Neuronal stem cell (in vitro differentiated cells): ENCODE results near the gene CACNB4.

ENCODE experiments used
- DNase-seq: peaks from one replicate; pipeline ENCODE4 v3.0.0-alpha.2; 2013; ENCODE audit warnings: low spot score
- H2AFZ ChIP-seq: one replicate; pipeline ENCODE4 v1.6.1; 2013; ENCODE audit warnings: mild to moderate bottlenecking, low read length, inconsistent platforms
- H2AK5ac ChIP-seq: 2 replicates; pipeline ENCODE4 v1.6.1; 2013; ENCODE audit warnings: low read depth, mild to moderate bottlenecking, inconsistent platforms, low read length, moderate library complexity, mixed read lengths
- H2BK120ac ChIP-seq: 2 replicates; pipeline ENCODE4 v1.6.1; 2013; ENCODE audit warnings: low read depth, mild to moderate bottlenecking, inconsistent platforms, low read length, moderate library complexity, mixed read lengths
- H2BK12ac ChIP-seq: one replicate; pipeline ENCODE4 v1.6.1; 2013; ENCODE audit warnings: low read length, inconsistent platforms
- H2BK15ac ChIP-seq: 2 replicates; pipeline ENCODE4 v1.6.1; 2013; ENCODE audit warnings: mild to moderate bottlenecking, low read length, inconsistent platforms, mixed read lengths
- H2BK5ac ChIP-seq: one replicate; pipeline ENCODE4 v1.6.1; 2013; ENCODE audit warnings: inconsistent platforms, mild to moderate bottlenecking, low read length, moderate library complexity
- H3K14ac ChIP-seq: one replicate; pipeline ENCODE4 v1.6.1; 2013; ENCODE audit warnings: low read length, inconsistent platforms
- H3K18ac ChIP-seq: 2 replicates; pipeline ENCODE4 v1.6.1; 2013; ENCODE audit warnings: low read length, inconsistent platforms
- H3K23ac ChIP-seq: 2 replicates; pipeline ENCODE4 v1.6.1; 2013; ENCODE audit warnings: low read depth, mild to moderate bottlenecking, mixed read lengths, low read length, inconsistent platforms; ENCODE audit not compliant: poor library complexity
- H3K27ac ChIP-seq: replicated peaks from 3 replicates; pipeline ENCODE4 v1.5.1; 2013; ENCODE audit warnings: low read length, inconsistent platforms
- H3K27me3 ChIP-seq, 3 experiments: 2 replicates each; pipeline ENCODE4 v1.6.1; 2013; ENCODE audit warnings: low read length in 3 of 3, mild to moderate bottlenecking in 2 of 3, inconsistent platforms in 1 of 3, low read depth in 1 of 3, mixed read lengths in 1 of 3, moderate library complexity in 1 of 3; ENCODE audit not compliant: control insufficient read depth in 3 of 3, insufficient read depth in 3 of 3
- H3K36me3 ChIP-seq, 2 donors: replicated peaks in 1 of 2; 2 replicates each; pipeline ENCODE4 v1.6.1; 2013; ENCODE audit warnings: low read length in 2 of 2; ENCODE audit not compliant: control insufficient read depth in 2 of 2, insufficient read depth in 2 of 2
- H3K4ac ChIP-seq: 2 replicates; pipeline ENCODE4 v1.6.1; 2013; ENCODE audit warnings: inconsistent platforms, mild to moderate bottlenecking, low read length, moderate library complexity
- H3K4me1 ChIP-seq, 2 donors: 1 replicate in 1 of 2; 2 replicates in 1 of 2; pipeline ENCODE4 v1.6.1; 2013; ENCODE audit warnings: low read length in 2 of 2, low read depth in 1 of 2; ENCODE audit not compliant: control insufficient read depth in 2 of 2, insufficient read depth in 1 of 2
- H3K4me2 ChIP-seq: one replicate; pipeline ENCODE4 v1.6.1; 2013; ENCODE audit warnings: mild to moderate bottlenecking, low read length, inconsistent platforms; ENCODE audit not compliant: insufficient read depth, poor library complexity, severe bottlenecking
- H3K4me3 ChIP-seq, 2 donors: 2 replicates each; pipeline ENCODE4 v1.5.1; 2013; ENCODE audit warnings: low read length in 2 of 2, mild to moderate bottlenecking in 2 of 2, inconsistent platforms in 1 of 2, moderate library complexity in 1 of 2
- H3K79me1 ChIP-seq: one replicate; pipeline ENCODE4 v1.6.1; 2013; ENCODE audit warnings: low read depth, mild to moderate bottlenecking, inconsistent platforms, low read length, moderate library complexity
- H3K9ac ChIP-seq: one replicate; pipeline ENCODE4 v1.6.1; 2013; ENCODE audit warnings: mild to moderate bottlenecking, low read depth, low read length, inconsistent platforms; ENCODE audit not compliant: poor library complexity
- H3K9me3 ChIP-seq, 2 donors: replicated peaks in 1 of 2; 2 replicates each; pipeline versions ENCODE3 to v1.6.1; 2013; ENCODE audit warnings: low read length in 2 of 2, mild to moderate bottlenecking in 2 of 2, inconsistent platforms in 1 of 2, low read depth in 1 of 2, mixed read lengths in 1 of 2, moderate library complexity in 1 of 2; ENCODE audit not compliant: control insufficient read depth in 2 of 2, insufficient read depth in 1 of 2
- H4K8ac ChIP-seq: one replicate; pipeline ENCODE4 v1.6.1; 2013; ENCODE audit warnings: low read depth, mild to moderate bottlenecking, inconsistent platforms, low read length, moderate library complexity
- H4K91ac ChIP-seq: one replicate; pipeline ENCODE4 v1.6.1; 2013; ENCODE audit warnings: low read length, low read depth, mild to moderate bottlenecking, inconsistent platforms; ENCODE audit not compliant: poor library complexity
- WGBS, 2 donors: extraction: QIAGEN DNeasy Blood & Tissue Kit; methylation state at CpG; one replicate each; pipeline ENCODE4 v1.1.7; 2013; ENCODE audit warnings: missing lambda C conversion rate in 2 of 2, mixed read lengths in 1 of 2; ENCODE audit not compliant: insufficient read length in 2 of 2, insufficient replicate concordance in 1 of 2; ENCODE audit errors: extremely low coverage in 2 of 2; 5-methylcytosine and 5-hydroxymethylcytosine counted together

The CACNB4 gene

DNA sequence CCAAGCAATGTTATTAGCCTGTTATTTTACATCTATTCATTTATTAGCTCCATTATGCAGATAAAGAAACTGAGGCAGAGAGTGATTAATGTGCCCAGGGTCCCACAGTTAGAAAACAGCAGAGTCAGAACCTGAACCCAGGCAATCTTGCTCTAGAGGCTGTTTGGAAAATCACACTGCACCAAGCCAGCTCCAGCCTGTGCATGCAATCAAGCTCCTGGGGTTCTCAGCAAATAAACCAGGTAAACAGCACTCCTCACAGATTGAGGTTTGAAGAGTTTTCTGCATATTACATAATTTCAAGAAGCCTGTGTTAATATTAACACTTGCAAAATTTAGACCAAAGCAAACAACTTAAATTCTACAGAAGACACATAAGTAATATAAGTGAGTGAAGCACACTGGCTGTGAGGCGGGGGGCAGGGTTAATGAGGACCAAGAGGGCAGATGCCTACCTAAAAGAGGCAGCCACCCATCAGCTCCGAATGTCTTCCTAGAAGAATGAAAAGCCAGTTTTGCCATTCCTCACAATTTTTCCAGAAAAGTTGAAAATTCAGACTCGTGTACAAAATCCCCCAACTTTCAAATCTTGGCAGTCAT is 35.4 kb downstream of the CACNB4 start:
- peaks cover 5% of the 10 kb centered on the region in 2 donors for H3K9me3 ChIP-seq
- no peak overlapping the region for H3K9ac ChIP-seq
- H3K4me3 ChIP-seq = no peak overlapping the region
- no peaks in the 10 kb centered on the region for H3K27me3 ChIP-seq
- H3K14ac ChIP-seq = no peak overlapping the region
- no peak overlapping the region for H2BK5ac ChIP-seq
- no peak overlapping the region for H4K8ac ChIP-seq
- no peak overlapping the region for H2AFZ ChIP-seq
- no peak overlapping the region for H3K4me2 ChIP-seq
- H3K27ac ChIP-seq = no peak overlapping the region
- no peaks in the 10 kb centered on the region for H3K79me1 ChIP-seq
- WGBS, 2 donors = no CpG with 5 or more reads among the region's 3 CpGs
- H3K4ac ChIP-seq = no peak overlapping the region
- no peak overlapping the region for H3K18ac ChIP-seq
- no peak overlapping the region for H2AK5ac ChIP-seq
- H3K36me3 ChIP-seq = no peaks in the 10 kb centered on the region
- H2BK15ac ChIP-seq = no peak overlapping the region
- no peak overlapping the region for H2BK12ac ChIP-seq
- no peak overlapping the region for H3K23ac ChIP-seq
- H2BK120ac ChIP-seq = no peak overlapping the region
- H3K4me1 ChIP-seq = no peaks in the 10 kb centered on the region
- no peak for DNase-seq
- H4K91ac ChIP-seq = no peak overlapping the region

DNA sequence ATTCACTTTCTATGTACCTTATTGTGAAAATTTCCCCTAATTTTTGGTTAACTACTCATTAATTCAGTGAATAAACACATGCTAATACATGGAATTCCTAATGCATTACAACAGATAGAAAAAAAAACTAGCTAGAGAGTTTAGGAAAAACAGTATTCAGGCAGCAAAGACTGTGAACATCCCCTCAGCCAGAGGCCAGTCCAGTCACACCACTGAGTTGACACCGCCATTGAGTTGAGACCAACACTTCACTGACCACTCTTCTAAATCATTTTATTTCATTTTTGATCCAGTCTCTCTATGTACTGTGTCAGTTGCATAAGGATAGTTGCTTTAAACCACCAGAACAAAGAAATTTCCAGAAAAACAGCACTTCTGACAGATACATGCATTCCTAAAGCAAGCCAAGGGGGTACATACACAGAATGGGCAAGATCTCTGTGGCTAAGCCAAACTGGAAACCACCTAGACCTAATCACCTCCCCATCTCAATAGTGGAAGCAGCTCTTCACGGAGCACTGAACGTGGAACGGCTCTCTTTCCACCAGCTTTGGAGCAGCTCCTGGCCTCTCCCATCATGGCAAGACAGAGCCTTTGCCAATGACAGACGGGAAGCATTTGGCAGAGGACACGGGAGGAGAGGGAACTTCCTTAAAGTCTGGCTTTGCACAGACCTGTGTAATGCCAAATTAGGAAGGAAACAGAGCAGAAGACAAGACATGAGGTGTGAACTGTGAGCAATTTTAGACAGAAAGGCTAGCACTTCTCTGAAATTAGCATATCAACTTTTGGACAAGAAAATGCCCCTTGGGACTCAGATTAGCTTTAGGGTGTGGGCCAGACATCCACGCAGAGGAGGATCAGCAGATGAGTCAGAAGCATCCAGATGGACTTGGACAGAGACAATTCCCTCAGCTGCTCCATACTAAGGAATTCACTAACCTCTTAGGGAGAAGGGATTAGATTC is 36.4 kb downstream of the CACNB4 start:
- no peak for DNase-seq
- no peak overlapping the region for H2BK120ac ChIP-seq
- H2AK5ac ChIP-seq = no peak overlapping the region
- no peak overlapping the region for H3K4ac ChIP-seq
- no peak overlapping the region for H4K8ac ChIP-seq
- H3K9me3 ChIP-seq = peaks cover 5% of the 10 kb centered on the region in 2 donors
- no peak overlapping the region for H3K9ac ChIP-seq
- no peak overlapping the region for H3K4me2 ChIP-seq
- H3K14ac ChIP-seq = no peak overlapping the region
- H2AFZ ChIP-seq = no peak overlapping the region
- no peaks in the 10 kb centered on the region for H3K36me3 ChIP-seq
- H2BK5ac ChIP-seq = no peak overlapping the region
- no peaks in the 10 kb centered on the region for H3K27me3 ChIP-seq
- H3K79me1 ChIP-seq = no peaks in the 10 kb centered on the region
- no peak overlapping the region for H2BK12ac ChIP-seq
- H3K23ac ChIP-seq = no peak overlapping the region
- no peak overlapping the region for H2BK15ac ChIP-seq
- H3K27ac ChIP-seq = no peak overlapping the region
- no peak overlapping the region for H3K4me3 ChIP-seq
- H4K91ac ChIP-seq = no peak overlapping the region
- no peaks in the 10 kb centered on the region for H3K4me1 ChIP-seq
- no CpG with 5 or more reads among the region's 7 CpGs for WGBS, 2 donors
- H3K18ac ChIP-seq = no peak overlapping the region

- Histone ChIP-seq H2BK120ac (no peak overlapping the region), H2BK15ac (no peak overlapping the region), H3K9me3 (peaks cover 5% of the 10 kb centered on the region in 2 donors), H2AK5ac (no peak overlapping the region), H3K4ac (no peak overlapping the region), H3K27ac (no peak overlapping the region), H4K8ac (no peak overlapping the region), H3K4me3 (no peak overlapping the region), H3K18ac (no peak overlapping the region), H3K79me1 (no peaks in the 10 kb centered on the region), H3K4me2 (no peak overlapping the region), H2BK5ac (no peak overlapping the region), H3K9ac (no peak overlapping the region), H3K36me3 (no peaks in the 10 kb centered on the region), H3K23ac (no peak overlapping the region), H2BK12ac (no peak overlapping the region), H4K91ac (no peak overlapping the region), H3K14ac (no peak overlapping the region), H3K4me1 (no peaks in the 10 kb centered on the region), H3K27me3 (no peaks in the 10 kb centered on the region), H2AFZ (no peak overlapping the region)
- WGBS, 2 donors = no CpG with 5 or more reads among the region's 1 CpG
- no peak for DNase-seq
Measured at GRCh38 chr2:152061383-152061782, 37.5 kb downstream of the CACNB4 start.

DNA sequence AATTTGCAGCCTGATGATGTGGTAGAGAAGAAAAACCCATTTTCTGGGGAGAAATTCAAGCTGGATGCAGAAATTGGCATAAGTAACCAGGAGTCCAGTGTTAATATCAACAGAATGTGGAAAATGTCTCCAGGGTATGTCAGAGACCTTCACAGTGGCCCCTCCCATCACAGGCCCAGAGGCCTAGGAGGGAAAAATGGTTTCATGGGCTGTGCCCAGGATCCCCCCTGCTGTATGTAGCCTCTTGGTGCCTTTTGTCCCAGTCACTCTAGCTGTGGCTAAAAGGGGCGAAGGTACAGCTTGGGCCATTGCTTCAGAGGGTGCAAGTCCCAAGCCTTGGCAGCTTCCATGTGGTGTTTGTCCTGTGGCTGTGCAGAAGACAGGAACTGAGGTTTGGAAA is 40.2 kb downstream of the CACNB4 start:
- no peak overlapping the region for H3K4ac ChIP-seq
- no peak overlapping the region for H3K9ac ChIP-seq
- H3K18ac ChIP-seq = no peak overlapping the region
- H4K8ac ChIP-seq = no peak overlapping the region
- no peak overlapping the region for H2BK5ac ChIP-seq
- no peaks in the 10 kb centered on the region for H3K27me3 ChIP-seq
- DNase-seq = no peak
- H2AFZ ChIP-seq = no peak overlapping the region
- H3K14ac ChIP-seq = no peak overlapping the region
- H3K4me3 ChIP-seq = no peak overlapping the region
- no peak overlapping the region for H2BK12ac ChIP-seq
- no CpG with 5 or more reads among the region's 1 CpG for WGBS, 2 donors
- no peak overlapping the region for H3K27ac ChIP-seq
- H2BK120ac ChIP-seq = no peak overlapping the region
- H3K4me1 ChIP-seq = no peaks in the 10 kb centered on the region
- H3K79me1 ChIP-seq = no peaks in the 10 kb centered on the region
- peaks cover 5% of the 10 kb centered on the region in 2 donors for H3K9me3 ChIP-seq
- H3K23ac ChIP-seq = no peak overlapping the region
- H4K91ac ChIP-seq = no peak overlapping the region
- H2AK5ac ChIP-seq = no peak overlapping the region
- H2BK15ac ChIP-seq = no peak overlapping the region
- H3K36me3 ChIP-seq = no peaks in the 10 kb centered on the region
- H3K4me2 ChIP-seq = no peak overlapping the region
